Measurements from ENCODE around the gene HDAC7.

Gene HDAC7

GRCh38 chr12:47776471-47777143 lies 43.1 kb downstream of the HDAC7 start:
- no peak for DNase-seq

GRCh38 chr12:47775100-47775911 lies 44.4 kb downstream of the HDAC7 start:
- no peak for DNase-seq

- DNase-seq: no peak
Observed at GRCh38 chr12:47774663-47775062, 45.0 kb downstream of the HDAC7 start.

GRCh38 chr12:47773858-47774580 lies 45.7 kb downstream of the HDAC7 start:
- DNase-seq: no peak

GRCh38 chr12:47773062-47773857 lies 46.4 kb downstream of the HDAC7 start, which contains the start of gene SLC48A1:
Gene SLC48A1 (plus strand): TSS chr12:47773238. CDS start chr12:47773305, 67 bp downstream.
- DNase-seq: peak; percentile 23

DNA sequence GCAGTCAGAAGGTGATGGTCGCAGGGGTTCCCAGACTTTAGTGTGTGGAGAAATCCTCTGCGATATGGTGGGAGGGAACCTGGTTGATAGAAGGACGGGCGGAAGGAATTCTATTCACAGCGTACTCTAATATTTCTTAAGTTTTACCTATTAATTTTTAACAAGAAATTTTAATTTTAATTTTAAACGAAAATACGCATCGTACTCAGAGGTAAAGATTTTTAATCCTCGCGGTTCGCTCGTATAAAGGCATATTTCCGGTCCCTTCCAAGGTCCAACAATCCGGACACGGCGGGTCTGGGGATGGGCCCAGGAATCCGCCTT lies 47.0 kb downstream of the HDAC7 start:
- no peak for DNase-seq

DNA sequence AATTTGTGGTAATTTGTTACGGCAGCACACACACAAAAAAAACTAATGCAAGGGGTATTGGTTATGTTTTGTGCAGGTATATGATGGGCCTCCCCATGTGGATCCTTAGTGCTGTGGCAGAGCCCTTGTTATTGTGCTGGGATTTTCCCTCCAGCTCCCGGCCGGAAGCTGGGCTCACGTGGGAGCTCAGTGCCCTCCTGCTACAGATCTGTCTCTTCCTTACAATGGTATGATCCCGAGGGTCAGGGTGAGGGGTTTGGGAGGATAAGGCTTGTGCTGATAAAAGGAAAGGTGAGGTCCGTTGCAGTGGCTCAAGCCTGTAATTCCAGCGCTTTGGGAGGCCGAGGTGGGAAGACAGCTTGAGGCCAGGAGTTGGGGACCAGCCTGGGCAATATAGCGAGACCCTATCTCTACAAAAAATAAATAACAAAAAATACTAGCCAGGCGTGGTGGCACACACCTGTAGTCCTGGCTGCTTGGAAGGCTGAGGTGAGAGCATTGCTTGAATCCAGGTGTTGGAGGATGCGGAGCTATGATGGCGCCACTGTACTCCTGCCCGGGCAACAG lies 47.5 kb downstream of the HDAC7 start:
- no peak for DNase-seq

DNA sequence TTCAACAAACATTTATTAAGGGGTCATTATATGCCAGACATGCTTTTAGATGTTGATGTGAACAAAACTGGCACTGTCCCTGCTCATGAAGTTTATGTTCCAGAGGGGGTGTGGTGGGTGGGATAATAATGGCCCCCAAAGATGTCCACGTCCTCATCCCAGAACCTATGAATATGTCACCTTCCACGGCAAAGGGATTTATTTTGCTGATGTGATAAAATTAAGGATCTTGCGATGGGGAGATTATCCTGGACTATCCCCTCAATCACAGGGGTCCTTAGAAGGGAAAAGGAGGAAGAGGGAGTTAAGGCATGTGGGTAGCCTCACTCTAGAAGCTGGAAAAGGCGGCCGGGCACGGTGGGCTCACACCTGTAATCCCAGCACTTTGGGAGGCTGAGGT lies 48.4 kb downstream of the HDAC7 start:
- DNase-seq: no peak

DNA sequence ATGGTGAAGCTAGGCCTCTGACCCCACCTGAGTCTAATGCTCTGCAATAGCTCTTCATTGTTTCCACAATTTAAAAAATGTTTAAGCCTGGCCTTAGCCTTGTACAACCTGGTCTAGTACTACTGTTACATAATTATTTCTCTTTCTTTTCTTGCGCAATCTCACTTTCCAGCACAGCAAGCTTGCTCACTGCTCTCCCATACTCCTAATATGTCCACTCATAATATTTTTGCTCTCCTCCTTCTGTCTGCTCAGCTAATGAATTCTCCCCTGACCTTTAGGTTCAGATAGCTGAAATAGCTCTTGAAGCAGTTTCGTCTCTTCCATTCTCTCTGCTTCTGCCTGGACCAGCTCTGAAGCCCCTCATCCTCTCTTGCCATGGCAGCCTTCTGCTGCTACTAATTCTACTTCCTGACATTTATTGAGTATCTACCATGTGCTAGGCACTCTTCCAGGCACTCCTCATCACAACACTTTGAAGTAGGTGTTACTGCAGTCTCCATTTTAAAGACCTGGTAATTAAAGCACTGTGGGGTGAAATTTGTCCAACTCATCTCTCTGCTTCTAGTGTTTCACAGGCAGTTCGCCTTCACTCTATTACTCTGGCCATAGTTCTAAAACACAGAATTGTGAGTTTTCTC lies 49.5 kb downstream of the HDAC7 start:
- DNase-seq: no peak

DNA sequence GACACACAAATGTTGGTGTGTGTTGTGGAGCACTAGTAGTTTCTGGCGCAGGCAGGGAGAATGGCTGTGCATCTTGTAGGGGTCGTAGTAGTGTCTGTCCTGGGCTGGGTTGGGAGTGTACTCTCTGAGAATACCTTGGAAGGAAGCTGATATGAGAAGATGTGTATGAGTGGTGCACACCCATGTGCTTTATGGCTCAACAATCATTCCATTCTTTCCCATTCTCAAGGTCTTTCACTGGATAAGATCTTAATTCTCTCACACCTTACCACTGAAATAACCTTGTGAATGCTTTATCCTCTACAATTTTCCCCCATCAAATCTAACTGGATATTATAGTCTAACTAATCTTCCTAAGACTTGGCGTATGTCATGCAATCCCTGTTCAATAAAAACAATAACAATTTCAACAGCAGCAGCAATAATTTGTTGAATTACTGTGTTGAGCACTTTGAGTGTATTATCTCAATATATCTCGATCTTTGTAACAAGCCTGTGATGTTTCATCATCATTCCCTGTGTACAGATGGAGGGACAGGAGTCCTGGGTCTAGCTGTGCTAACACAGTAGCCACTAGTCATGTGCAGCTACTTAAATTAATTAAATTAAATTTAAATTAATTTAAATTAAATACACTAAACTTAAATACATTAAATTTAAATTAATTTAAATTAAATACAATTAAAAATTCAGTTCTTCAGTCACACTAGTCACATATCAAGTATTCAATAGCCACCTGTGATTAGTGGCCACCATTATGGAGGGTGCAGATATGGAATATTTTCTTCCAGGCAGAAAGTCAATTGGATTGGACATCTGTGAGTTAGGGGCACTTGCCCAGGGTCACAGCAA lies 50.2 kb downstream of the HDAC7 start:
- no peak for DNase-seq

DNA sequence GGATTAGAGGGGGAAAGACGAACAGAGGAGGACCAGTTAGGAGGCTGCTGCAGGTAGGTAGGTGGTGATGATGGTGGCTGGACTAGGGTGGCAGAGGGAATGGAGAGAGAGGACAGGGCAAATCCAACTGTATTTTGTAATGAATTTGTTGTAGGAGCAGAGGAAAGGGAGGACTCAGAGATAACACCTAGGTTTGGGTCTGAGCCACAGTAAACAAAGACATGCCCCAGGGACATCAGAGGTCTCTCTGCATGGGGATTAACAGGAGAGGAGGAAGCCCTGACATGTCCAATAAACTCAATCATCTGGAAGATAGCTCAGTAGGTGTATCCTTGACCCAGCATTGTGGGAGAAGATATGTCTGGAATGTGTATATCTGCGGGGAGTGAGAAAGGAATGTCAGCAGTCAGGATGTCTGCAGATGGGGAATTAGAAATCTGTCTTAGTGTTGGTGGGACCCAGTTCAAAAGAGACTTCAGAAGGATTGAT lies 51.3 kb downstream of the HDAC7 start:
- no peak for DNase-seq

DNA sequence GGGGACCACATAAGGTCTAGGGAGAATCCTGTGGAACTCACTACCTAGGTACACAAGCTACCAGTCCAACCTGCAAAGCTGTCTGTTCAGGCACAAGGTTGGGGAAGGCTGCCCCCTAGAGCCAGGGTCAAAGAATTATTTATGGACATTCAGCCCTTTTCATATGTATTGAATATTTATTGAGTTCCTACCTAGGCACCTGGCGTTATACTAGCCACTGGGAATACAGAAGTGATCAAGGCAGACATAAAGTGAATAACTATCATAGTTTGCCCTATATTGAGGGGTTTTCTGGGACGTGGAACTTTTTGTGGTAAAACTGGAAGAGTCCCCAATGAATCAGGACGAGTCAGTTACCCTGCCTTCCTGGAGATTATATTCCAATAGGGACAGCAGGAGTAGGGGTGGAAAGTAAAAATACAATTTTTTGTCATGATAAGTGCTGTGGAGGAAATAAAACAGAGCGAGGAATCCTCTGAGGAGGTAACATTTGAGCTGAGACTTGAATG lies 52.4 kb downstream of the HDAC7 start:
- DNase-seq: no peak

- no peak for DNase-seq
Observed at GRCh38 chr12:47766502-47767215, 53.0 kb downstream of the HDAC7 start.

DNA sequence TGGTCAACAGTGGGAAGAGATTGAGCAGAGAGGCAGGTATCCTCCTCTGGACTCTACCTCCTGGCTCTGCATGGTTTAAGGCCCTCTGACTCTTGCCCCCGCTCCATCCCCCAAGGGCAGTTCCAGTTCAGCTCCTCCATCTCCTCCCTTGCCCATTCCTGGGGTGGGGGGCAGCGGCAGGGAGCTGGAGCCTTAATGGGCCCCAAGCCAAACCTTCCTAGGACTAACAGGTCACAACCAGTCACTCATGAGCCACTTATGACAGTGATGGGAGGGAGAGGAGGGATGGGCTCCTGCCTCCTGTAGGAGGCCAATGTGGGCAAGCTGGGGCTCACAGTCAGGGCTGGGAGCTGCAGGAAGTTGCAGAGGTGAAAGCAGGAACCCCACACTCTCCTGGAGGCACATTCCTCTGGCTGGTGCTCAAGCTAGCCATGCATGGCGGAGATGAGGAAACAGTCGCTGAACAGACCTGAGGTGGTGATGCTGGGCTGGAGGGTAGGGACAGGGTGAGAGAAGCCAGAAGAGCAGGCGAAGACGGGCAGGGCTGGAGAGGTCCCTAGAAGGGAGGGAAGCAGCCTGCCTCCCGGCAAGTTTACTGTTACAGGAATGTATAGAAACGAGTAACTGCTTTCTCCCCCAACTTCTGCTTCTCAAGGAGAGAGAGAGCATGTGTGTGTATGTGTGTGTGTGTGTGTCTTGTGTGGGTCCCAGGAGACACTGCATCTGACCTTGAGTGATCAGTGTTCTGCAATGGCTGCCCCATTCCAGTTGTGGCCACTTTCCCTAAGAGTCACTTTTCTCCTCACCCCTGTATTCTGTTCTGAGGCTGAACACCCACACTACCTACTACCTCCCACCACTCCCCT lies 56.0 kb downstream of the HDAC7 start:
- no peak for DNase-seq

DNA sequence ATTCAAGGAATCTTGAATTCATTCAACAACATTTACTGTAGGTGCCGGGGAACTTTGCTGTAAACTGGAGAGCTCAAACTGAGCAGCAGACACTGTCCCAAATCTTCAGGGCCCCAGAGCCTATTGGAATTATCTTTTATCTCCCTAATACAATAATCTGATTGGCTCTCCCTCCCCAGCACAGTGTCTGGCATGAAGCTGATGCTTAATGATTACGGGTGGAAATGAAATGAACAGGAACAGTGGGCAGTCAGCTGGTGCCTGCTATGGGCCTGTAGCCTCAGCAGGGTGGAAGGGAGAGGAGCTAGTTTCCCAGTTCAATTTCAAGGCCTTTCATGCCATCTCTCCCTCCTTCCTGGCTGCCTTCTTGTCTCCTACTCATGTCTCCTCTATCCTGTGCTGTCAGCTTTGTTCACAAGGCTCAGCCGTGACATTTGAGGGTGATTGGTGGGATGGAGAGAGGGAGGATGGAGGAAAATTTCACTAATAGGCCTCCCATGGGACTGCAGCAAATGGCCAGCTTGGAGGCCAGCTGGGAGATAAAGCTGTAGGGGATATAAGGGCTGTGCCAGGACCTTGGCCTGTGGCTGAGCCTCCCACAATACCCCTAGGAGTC lies 56.7 kb downstream of the HDAC7 start:
- no peak for DNase-seq

DNA sequence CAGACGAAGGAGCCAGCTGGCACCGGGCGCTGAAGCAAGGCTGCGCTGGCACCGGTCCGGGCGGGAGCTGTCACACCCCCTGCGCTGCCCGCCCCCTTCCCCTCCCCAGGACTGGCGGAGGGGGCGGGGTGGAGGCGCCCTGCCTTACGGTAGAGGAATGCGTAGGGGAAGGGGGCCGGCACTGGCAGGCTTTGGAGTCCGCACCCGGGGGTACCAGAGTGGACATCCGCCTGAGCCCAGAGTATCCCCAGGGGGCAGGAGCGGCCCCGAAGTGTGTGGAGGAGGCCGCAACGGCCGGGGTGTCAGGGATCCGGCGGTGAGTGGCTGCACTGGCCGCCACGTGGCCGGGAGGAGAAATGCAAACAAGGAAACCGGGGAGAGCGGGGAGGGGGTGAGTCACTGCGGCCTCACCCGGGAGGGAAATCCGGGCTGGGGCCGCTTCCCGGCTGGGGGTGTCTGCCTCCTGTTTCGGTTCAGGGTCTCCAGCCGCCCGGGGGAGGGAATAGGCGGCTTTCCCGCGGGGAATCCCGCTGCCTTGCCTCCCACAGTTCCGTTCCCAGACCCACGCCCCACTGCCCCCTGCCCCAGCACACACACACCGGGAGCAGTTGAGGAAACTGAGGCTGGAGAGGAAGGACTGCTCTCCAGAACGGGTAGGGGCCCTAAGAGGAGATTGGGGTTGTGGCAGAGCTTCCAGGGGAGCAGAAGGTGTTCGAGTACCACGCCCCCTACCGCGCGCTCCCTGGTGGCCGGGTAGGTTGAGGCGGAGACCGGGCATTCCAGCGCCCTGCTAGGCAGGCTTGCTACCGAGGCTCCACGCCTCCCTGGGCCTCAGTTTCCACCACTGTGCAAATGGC lies 60.6 kb downstream of the HDAC7 start, which contains the start of gene RAPGEF3:
Gene RAPGEF3, minus strand, starts transcription at position 47 of the 857 bp plus-strand sequence. CDS start 324 bp downstream, outside the sequence.
- DNase-seq: peak; percentile 55

DNA sequence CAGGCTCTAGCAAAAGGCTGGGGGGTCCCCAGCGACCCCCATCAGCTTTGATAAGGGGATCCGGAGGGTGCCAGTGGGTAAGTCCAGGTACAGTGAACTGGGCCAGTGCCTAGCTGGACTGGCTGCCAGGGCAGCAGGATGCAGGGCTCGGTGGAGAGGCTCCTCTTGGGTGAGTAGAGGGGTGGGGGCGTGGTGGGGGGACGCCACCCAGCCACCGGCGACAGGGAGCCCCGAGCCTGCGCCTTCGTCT lies 61.2 kb downstream of the HDAC7 start:
- no peak for DNase-seq

Data from GOT3 (cell line).